Lower leg skin (tissue), 3 donors: ENCODE data around the gene SLC25A39.

ENCODE experiments used
- POLR2A ChIP-seq, 2 donors: fragments of 450-650 bp; IDR thresholded peaks; one replicate each; pipeline ENCODE4 v1.6.1; 2016 to 2017; ENCODE audit warnings: antibody characterized with exemption in 2 of 2, mild to moderate bottlenecking in 1 of 2, moderate library complexity in 1 of 2
- TF ChIP-seq, protein P1 (sequence below), 3 donors: fragments of 450-650 bp; IDR thresholded peaks; one replicate each; pipeline ENCODE4 v1.5.1; 2016; ENCODE audit warnings: antibody characterized with exemption in 3 of 3, mild to moderate bottlenecking in 3 of 3, moderate library complexity in 2 of 3

DNA sequence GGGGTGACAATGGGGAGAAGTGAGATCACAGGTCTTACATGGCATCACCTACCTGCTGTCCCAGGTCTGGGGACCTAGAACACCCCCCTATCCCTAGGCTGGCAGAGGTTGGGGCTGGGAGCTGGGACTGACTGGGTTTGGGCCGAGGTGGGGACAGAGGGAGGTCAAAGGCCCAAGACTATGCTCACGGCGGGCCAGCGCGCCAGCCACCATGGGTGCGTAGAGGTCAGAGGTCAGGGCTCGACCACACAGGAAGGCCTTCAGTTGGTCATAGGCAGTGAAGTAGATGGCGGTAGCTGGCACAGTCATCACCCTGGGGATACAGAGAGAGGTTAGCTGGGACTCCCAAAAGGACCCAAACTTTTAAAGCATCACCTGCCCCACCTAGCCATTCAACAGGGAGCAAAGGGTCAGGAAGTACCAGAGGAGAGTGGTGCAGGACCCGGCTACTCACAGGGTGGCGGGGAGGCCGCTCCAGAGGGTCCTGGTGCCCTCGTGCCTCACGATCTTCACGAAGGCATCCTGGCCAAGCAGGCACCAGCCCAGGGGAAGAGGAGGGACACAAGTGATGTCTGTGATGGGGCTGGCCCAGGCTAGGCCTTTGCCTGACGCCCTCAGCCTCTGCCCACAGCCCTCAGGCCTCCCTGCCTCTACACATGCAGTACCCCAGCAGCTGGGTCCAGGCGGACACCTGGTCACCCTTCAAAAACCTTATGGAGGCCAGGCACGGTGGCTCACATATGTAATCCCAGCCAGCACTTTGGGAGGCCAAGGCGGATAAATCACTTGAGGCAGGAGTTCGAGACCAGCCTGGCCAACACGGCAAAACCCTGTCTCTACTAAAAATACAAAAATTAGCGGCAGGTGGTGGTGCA lies 3.1 kb downstream of the SLC25A39 start:
- TF ChIP-seq, protein P1, sequence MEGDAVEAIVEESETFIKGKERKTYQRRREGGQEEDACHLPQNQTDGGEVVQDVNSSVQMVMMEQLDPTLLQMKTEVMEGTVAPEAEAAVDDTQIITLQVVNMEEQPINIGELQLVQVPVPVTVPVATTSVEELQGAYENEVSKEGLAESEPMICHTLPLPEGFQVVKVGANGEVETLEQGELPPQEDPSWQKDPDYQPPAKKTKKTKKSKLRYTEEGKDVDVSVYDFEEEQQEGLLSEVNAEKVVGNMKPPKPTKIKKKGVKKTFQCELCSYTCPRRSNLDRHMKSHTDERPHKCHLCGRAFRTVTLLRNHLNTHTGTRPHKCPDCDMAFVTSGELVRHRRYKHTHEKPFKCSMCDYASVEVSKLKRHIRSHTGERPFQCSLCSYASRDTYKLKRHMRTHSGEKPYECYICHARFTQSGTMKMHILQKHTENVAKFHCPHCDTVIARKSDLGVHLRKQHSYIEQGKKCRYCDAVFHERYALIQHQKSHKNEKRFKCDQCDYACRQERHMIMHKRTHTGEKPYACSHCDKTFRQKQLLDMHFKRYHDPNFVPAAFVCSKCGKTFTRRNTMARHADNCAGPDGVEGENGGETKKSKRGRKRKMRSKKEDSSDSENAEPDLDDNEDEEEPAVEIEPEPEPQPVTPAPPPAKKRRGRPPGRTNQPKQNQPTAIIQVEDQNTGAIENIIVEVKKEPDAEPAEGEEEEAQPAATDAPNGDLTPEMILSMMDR (IDR thresholded peaks at IDR 0.05), result no peak
- no peak for TF ChIP-seq POLR2A (IDR thresholded peaks at IDR 0.05)
